ENCODE data around the gene SLC35A4. TPM values are rescaled to one million over a fixed set of nuclear protein-coding genes. Genes with fewer than 3 reads are reported as not detected.
"Not testable (repeated sequence)": the region's sequence is repeated elsewhere in the genome, so short reads cannot be mapped to it uniquely, and the experiment has no call there.

SLC35A4 gene
- total and polyA plus RNA-seq, 2 experiments from 2014 or later: 19.6 to 45.2 TPM

DNA sequence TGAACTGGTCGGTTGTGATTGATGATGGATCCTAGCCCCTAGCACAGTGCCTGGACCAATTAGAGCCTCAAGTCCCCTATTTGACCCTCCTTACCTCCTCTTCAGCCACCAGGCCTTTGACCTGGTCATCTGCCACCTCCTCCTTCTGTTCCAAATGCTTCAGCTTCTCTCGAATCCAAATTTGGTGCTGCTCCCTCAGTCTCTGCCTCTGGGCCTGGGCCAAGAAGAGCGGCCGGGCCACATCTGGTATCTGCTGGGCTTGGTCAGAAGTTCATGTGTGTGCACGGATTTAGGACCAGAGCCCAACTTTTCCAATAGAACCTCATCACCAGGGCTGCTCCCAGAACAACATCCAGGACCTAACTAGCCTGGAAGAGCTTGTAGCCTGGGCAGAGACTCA lies 6.5 kb downstream of the SLC35A4 start:
- no peak overlapping the region for H3K4me2 ChIP-seq (ENCODE audit: unreplicated experiment)
- H3K9ac ChIP-seq: no peak overlapping the region
- no peak overlapping the region for H2AFZ ChIP-seq
- WGBS, 2 experiments (ENCODE audit: low coverage in 1 of 2, low lambda C conversion rate in 2 of 2, missing lambda C conversion rate in 2 of 2): 30 to 33% methylated on average over 5 of the region's 5 CpGs
- H3F3A ChIP-seq (ENCODE audit: insufficient read depth): 0 out of 2 replicates have a peak, but pooled peaks cover 1% of the 10 kb centered on the region
- no peak for DNase-seq
- H3K79me2 ChIP-seq (ENCODE audit: insufficient read depth): peaks cover 32% of the 10 kb centered on the region
- H3K4me1 ChIP-seq (ENCODE audit: insufficient read depth): peaks cover 2% of the 10 kb centered on the region; the same call in 1 of the 2 replicates
- no peak overlapping the region for H3K4me3 ChIP-seq
- no peaks in the 10 kb centered on the region for H3K9me2 ChIP-seq (ENCODE audit: insufficient read depth)
- H4K20me1 ChIP-seq (ENCODE audit: insufficient read depth): no peaks in the 10 kb centered on the region
- no peak overlapping the region for H3K27ac ChIP-seq
- H3K36me3 ChIP-seq (ENCODE audit: low read depth): peaks cover 8% of the 10 kb centered on the region; the same call in 1 of the 2 replicates
- in situ Hi-C loops (cut with MboI): no loop called here
- no peaks in the 10 kb centered on the region for H3K9me3 ChIP-seq (ENCODE audit: low read depth)
- H3K27me3 ChIP-seq (replicated peaks; ENCODE audit: insufficient read depth): no peaks in the 10 kb centered on the region
- TF ChIP-seq EZH2 (IDR thresholded peaks at IDR 0.05; ENCODE audit: insufficient read depth, poor library complexity, severe bottlenecking): no peak
- TF ChIP-seq EZH2phosphoT487 (IDR thresholded peaks at IDR 0.05; ENCODE audit: insufficient read depth, low read depth): no peak

DNA sequence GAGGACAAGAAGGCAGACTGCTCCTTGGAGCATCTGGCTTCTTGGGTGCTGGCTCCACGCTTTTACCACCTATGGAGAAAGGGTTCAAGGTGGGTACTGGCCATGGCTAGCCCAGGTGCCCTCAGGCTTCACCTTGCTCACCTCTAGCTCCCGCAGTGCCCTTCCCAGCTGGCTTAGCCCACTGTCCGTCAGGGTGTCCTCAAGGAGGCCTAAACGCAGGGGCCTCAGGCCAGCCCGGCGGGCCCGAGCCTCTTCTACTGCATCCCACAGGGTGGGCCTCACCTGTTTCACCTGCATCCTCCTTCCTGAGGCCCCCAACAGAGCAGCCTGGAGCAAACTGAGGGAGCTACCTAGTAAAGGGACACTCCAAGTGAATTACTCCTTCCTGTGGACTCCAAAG lies 9.1 kb downstream of the SLC35A4 start:
- H3K4me1 ChIP-seq (ENCODE audit: insufficient read depth): no peaks in the 10 kb centered on the region
- H4K20me1 ChIP-seq (ENCODE audit: insufficient read depth): no peaks in the 10 kb centered on the region
- no peak for DNase-seq
- H3K9ac ChIP-seq: no peak overlapping the region
- 88 to 94% methylated on average over 7 of the region's 7 CpGs for WGBS, 2 experiments (ENCODE audit: low coverage in 1 of 2, low lambda C conversion rate in 2 of 2, missing lambda C conversion rate in 2 of 2)
- no peak overlapping the region for H2AFZ ChIP-seq
- no peaks in the 10 kb centered on the region for H3F3A ChIP-seq (ENCODE audit: insufficient read depth)
- TF ChIP-seq EZH2 (IDR thresholded peaks at IDR 0.05; ENCODE audit: insufficient read depth, poor library complexity, severe bottlenecking) (no peak), EZH2phosphoT487 (IDR thresholded peaks at IDR 0.05; ENCODE audit: insufficient read depth, low read depth) (no peak)
- no peak overlapping the region for H3K27ac ChIP-seq
- peaks cover 6% of the 10 kb centered on the region; the same call in 1 of the 2 replicates for H3K79me2 ChIP-seq (ENCODE audit: insufficient read depth)
- no peak overlapping the region for H3K4me2 ChIP-seq (ENCODE audit: unreplicated experiment)
- H3K9me2 ChIP-seq (ENCODE audit: insufficient read depth): no peaks in the 10 kb centered on the region
- no peaks in the 10 kb centered on the region for H3K36me3 ChIP-seq (ENCODE audit: low read depth)
- no peaks in the 10 kb centered on the region for H3K9me3 ChIP-seq (ENCODE audit: low read depth)
- H3K4me3 ChIP-seq: no peak overlapping the region
- H3K27me3 ChIP-seq (replicated peaks; ENCODE audit: insufficient read depth): no peaks in the 10 kb centered on the region
- in situ Hi-C loops (cut with MboI): no loop called here

DNA sequence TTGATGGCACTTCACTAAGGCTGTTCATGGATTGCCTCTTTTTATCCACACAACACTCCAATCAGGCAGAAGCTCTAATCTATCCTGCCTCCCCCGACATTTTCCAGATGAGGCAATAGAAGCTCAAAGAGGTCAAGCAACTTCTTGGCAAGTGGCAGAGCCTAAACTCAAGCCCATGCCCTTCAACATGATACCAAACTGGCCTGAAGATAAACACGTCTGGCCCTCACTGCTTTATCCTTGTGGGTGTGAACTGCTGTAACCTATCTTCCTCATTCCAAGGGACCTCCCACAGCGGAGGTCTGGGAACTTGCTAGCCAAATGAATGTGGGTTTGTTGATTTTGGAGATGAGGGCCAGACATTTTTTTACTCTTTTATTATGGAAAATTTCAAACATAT lies 9.5 kb downstream of the SLC35A4 start:
- Histone ChIP-seq H3K36me3 (ENCODE audit: low read depth) (no peaks in the 10 kb centered on the region), H3K9ac (no peak overlapping the region), H4K20me1 (ENCODE audit: insufficient read depth) (no peaks in the 10 kb centered on the region), H3K27ac (no peak overlapping the region), H3K4me2 (ENCODE audit: unreplicated experiment) (no peak overlapping the region), H3K79me2 (ENCODE audit: insufficient read depth) (0 out of 2 replicates have a peak, but pooled peaks cover 2% of the 10 kb centered on the region), H3F3A (ENCODE audit: insufficient read depth) (no peaks in the 10 kb centered on the region), H3K4me1 (ENCODE audit: insufficient read depth) (no peaks in the 10 kb centered on the region), H3K27me3 (replicated peaks; ENCODE audit: insufficient read depth) (no peaks in the 10 kb centered on the region), H3K4me3 (no peak overlapping the region), H3K9me2 (ENCODE audit: insufficient read depth) (no peaks in the 10 kb centered on the region), H2AFZ (no peak overlapping the region), H3K9me3 (ENCODE audit: low read depth) (no peaks in the 10 kb centered on the region)
- in situ Hi-C loops (cut with MboI): no loop called here
- no peak for DNase-seq
- WGBS, 2 experiments (ENCODE audit: low coverage in 1 of 2, low lambda C conversion rate in 2 of 2, missing lambda C conversion rate in 2 of 2): 43 to 44% methylated on average over 3 of the region's 3 CpGs
- TF ChIP-seq EZH2phosphoT487 (IDR thresholded peaks at IDR 0.05; ENCODE audit: insufficient read depth, low read depth) (no peak), EZH2 (IDR thresholded peaks at IDR 0.05; ENCODE audit: insufficient read depth, poor library complexity, severe bottlenecking) (no peak)

DNA sequence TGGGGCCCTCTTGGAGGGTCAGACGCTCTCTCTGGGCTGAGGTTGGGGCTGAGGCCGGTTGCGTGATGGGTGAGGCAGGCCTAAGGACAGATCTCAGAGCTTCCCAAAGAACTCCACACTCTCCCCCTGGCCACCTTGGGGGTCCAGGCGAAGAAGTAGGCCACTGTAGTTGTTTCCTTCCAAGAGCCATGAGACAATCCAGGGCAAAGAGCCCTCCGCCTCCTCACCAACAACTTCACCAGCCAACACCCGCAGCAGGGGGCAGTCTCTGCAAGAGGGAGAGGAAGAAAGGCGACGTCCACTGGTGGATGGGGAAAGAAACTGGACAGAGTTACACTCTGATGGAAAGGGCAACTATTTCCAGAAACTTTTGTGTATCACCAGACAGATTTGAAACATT lies 10.7 kb downstream of the SLC35A4 start:
- Histone ChIP-seq H3K4me1 (ENCODE audit: insufficient read depth) (no peaks in the 10 kb centered on the region), H3K36me3 (ENCODE audit: low read depth) (no peaks in the 10 kb centered on the region), H3K27ac (no peak overlapping the region), H3K4me2 (ENCODE audit: unreplicated experiment) (no peak overlapping the region), H3K4me3 (no peak overlapping the region), H3K9ac (no peak overlapping the region), H3K27me3 (replicated peaks; ENCODE audit: insufficient read depth) (no peaks in the 10 kb centered on the region), H4K20me1 (ENCODE audit: insufficient read depth) (no peaks in the 10 kb centered on the region), H3K9me2 (ENCODE audit: insufficient read depth) (no peaks in the 10 kb centered on the region), H2AFZ (no peak overlapping the region), H3K79me2 (ENCODE audit: insufficient read depth) (no peaks in the 10 kb centered on the region), H3K9me3 (ENCODE audit: low read depth) (no peaks in the 10 kb centered on the region), H3F3A (ENCODE audit: insufficient read depth) (no peaks in the 10 kb centered on the region)
- DNase-seq: peak; percentile 69
- WGBS, 2 experiments (ENCODE audit: low coverage in 1 of 2, low lambda C conversion rate in 2 of 2, missing lambda C conversion rate in 2 of 2): 62 to 68% methylated on average over 8 of the region's 8 CpGs
- in situ Hi-C loops (cut with MboI): no loop called here
- TF ChIP-seq EZH2phosphoT487 (IDR thresholded peaks at IDR 0.05; ENCODE audit: insufficient read depth, low read depth) (no peak), EZH2 (IDR thresholded peaks at IDR 0.05; ENCODE audit: insufficient read depth, poor library complexity, severe bottlenecking) (no peak)

DNA sequence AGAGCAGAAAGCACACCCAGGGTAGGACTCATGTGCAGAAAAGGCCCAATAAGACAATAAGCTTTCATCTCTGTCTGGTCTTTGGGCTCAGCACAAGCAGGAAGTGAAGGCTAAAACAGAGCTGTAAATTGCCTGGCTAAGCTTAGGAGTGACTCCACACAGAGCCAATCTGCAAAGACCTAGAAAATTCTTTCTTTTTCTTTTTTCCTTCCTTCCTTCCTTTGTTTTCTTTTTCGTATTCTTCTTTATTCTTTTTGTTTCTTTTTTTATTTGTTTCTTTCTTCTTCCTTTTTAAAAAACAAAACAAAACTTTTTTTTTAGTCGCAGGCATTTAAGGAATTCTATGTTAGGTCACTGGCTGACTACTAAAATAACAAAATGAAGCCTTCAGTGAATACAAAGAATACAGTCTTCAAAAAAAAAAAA lies 12.2 kb downstream of the SLC35A4 start:
- Histone ChIP-seq H3K4me3 (no peak overlapping the region), H3K27ac (no peak overlapping the region), H4K20me1 (ENCODE audit: insufficient read depth) (no peaks in the 10 kb centered on the region), H3K36me3 (ENCODE audit: low read depth) (no peaks in the 10 kb centered on the region), H3K4me2 (ENCODE audit: unreplicated experiment) (no peak overlapping the region), H3K4me1 (ENCODE audit: insufficient read depth) (no peaks in the 10 kb centered on the region), H3K9ac (no peak overlapping the region), H3K9me3 (ENCODE audit: low read depth) (no peaks in the 10 kb centered on the region), H3K79me2 (ENCODE audit: insufficient read depth) (no peaks in the 10 kb centered on the region), H2AFZ (peak overlapping the region; percentile 67), H3K9me2 (ENCODE audit: insufficient read depth) (no peaks in the 10 kb centered on the region), H3K27me3 (replicated peaks; ENCODE audit: insufficient read depth) (no peaks in the 10 kb centered on the region), H3F3A (ENCODE audit: insufficient read depth) (no peaks in the 10 kb centered on the region)
- in situ Hi-C loops (cut with MboI): no loop called here
- no peak for TF ChIP-seq EZH2phosphoT487 (IDR thresholded peaks at IDR 0.05; ENCODE audit: insufficient read depth, low read depth)
- DNase-seq: peak; percentile 26
- 24 to 32% methylated on average over 2 of the region's 2 CpGs for WGBS, 2 experiments (ENCODE audit: low coverage in 1 of 2, low lambda C conversion rate in 2 of 2, missing lambda C conversion rate in 2 of 2)

DNA sequence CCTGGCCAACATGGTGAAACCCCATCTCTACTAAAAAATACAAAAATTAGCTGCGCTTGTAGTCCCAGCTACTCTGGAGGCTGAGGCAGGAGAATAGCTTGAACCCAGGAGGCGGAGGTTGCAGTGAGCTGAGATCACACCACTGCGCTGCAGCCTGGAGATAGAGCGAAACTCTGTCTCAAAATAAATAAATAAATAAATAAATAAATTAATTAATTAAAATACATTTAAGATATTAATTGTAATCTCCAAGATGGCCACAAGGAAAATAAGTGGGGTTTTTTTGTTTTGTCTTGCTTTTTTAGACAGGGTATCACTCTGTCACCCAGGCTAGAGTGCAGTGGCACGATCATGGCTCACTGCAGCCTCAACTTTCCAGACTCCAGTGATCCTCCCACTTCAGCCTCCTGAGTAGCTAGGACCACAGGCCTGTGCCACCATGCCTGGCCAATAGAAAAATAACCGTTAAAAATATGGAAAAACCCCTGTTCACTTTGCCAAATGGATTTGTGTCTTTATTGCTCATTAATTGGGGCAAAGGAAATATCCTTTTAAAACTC lies 14.6 kb downstream of the SLC35A4 start:
- H3K4me3 ChIP-seq; H3K9me3 ChIP-seq (ENCODE audit: low read depth); in situ Hi-C loops (cut with MboI); H2AFZ ChIP-seq; H3F3A ChIP-seq (ENCODE audit: insufficient read depth); H3K27ac ChIP-seq; H4K20me1 ChIP-seq (ENCODE audit: insufficient read depth); H3K4me1 ChIP-seq (ENCODE audit: insufficient read depth); H3K4me2 ChIP-seq (ENCODE audit: unreplicated experiment); H3K27me3 ChIP-seq (replicated peaks; ENCODE audit: insufficient read depth); DNase-seq; H3K79me2 ChIP-seq (ENCODE audit: insufficient read depth); H3K36me3 ChIP-seq (ENCODE audit: low read depth); H3K9me2 ChIP-seq (ENCODE audit: insufficient read depth); H3K9ac ChIP-seq: not testable (repeated sequence)
- WGBS, 2 experiments (ENCODE audit: low coverage in 1 of 2, low lambda C conversion rate in 2 of 2, missing lambda C conversion rate in 2 of 2): 73 to 77% methylated on average over 6 of the region's 6 CpGs

All from GM23248 (cell line).